ENCODE data around the gene ARHGAP45.

The ARHGAP45 gene

DNA sequence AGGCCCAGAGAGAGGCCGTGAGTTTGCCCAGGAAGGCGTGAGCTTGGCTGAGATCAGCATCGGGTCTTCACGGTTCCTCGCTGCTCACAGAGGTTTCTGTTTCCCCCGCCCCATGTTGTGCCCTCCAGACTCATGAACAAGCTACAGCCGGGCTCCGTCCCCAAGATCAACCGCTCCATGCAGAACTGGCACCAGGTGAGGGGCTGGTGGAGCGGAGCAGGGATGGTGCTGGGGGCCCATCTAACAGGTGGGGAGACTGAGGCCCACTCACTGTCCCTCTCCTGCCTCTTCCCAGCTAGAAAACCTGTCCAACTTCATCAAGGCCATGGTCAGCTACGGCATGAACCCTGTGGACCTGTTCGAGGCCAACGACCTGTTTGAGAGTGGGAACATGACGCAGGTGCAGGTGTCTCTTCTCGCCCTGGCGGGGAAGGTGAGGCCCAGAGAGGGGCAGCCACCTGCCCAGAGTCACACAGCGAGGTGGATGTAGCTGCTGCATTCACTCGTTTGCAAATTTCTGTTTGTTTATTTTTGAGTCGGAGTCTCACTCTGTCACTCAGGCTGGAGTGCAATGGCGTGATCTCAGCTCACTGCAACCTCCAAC, 34.6 kb upstream of the ARHGAP45 start:
- no peak overlapping the region for H3K4me3 ChIP-seq (ENCODE audit: low read depth, low read length)
- no peak for DNase-seq (ENCODE audit: low read depth)
- TF ChIP-seq, protein P1, sequence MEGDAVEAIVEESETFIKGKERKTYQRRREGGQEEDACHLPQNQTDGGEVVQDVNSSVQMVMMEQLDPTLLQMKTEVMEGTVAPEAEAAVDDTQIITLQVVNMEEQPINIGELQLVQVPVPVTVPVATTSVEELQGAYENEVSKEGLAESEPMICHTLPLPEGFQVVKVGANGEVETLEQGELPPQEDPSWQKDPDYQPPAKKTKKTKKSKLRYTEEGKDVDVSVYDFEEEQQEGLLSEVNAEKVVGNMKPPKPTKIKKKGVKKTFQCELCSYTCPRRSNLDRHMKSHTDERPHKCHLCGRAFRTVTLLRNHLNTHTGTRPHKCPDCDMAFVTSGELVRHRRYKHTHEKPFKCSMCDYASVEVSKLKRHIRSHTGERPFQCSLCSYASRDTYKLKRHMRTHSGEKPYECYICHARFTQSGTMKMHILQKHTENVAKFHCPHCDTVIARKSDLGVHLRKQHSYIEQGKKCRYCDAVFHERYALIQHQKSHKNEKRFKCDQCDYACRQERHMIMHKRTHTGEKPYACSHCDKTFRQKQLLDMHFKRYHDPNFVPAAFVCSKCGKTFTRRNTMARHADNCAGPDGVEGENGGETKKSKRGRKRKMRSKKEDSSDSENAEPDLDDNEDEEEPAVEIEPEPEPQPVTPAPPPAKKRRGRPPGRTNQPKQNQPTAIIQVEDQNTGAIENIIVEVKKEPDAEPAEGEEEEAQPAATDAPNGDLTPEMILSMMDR (IDR thresholded peaks at IDR 0.05; ENCODE audit: insufficient read depth, low read depth, low read length, missing control alignments): no peak

DNA sequence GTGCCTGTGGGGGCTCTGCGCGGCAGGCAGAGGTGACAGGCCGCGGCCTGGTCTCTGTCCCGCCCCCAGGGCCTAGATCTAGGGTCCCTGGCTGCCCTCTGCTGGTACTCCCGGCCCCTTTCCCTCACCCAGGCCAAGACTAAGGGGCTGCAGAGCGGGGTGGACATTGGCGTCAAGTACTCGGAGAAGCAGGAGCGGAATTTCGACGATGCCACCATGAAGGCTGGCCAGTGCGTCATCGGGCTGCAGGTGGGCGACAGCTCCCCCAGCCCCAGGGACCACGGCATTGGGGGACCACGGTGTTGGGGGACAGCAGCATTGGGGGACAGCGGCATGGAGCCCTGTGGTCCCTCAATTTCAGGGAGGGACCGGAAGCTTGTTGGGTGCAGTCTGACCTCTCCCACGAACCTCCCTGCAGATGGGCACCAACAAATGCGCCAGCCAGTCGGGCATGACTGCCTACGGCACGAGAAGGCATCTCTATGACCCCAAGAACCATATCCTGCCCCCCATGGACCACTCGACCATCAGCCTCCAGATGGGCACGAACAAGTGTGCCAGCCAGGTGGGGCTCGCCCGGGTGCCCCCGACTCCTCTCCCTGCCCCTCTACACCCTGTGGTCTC, 30.9 kb upstream of the ARHGAP45 start:
- no peak for DNase-seq (ENCODE audit: low read depth)
- TF ChIP-seq, protein P1 (IDR thresholded peaks at IDR 0.05; ENCODE audit: insufficient read depth, low read depth, low read length, missing control alignments): peak; percentile 5
- no peak overlapping the region for H3K4me3 ChIP-seq (ENCODE audit: low read depth, low read length)

DNA sequence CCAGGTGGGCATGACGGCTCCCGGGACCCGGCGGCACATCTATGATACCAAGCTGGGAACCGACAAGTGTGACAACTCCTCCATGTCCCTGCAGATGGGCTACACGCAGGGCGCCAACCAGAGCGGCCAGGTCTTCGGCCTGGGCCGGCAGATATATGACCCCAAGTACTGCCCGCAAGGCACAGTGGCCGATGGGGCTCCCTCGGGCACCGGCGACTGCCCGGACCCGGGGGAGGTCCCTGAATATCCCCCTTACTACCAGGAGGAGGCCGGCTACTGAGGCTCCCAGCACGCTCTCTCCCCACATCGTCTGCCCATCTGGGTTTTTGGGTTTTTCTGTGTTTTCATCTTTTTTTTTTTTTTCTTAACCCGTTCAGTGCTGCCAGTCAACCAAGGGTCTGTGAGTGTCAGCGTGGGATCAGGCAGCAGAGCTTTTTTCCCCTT, 29.3 kb upstream of the ARHGAP45 start:
- TF ChIP-seq, protein P1 (IDR thresholded peaks at IDR 0.05; ENCODE audit: insufficient read depth, low read depth, low read length, missing control alignments): no peak
- peak; percentile 61 for DNase-seq (ENCODE audit: low read depth)
- H3K4me3 ChIP-seq (ENCODE audit: low read depth, low read length): no peak overlapping the region

DNA sequence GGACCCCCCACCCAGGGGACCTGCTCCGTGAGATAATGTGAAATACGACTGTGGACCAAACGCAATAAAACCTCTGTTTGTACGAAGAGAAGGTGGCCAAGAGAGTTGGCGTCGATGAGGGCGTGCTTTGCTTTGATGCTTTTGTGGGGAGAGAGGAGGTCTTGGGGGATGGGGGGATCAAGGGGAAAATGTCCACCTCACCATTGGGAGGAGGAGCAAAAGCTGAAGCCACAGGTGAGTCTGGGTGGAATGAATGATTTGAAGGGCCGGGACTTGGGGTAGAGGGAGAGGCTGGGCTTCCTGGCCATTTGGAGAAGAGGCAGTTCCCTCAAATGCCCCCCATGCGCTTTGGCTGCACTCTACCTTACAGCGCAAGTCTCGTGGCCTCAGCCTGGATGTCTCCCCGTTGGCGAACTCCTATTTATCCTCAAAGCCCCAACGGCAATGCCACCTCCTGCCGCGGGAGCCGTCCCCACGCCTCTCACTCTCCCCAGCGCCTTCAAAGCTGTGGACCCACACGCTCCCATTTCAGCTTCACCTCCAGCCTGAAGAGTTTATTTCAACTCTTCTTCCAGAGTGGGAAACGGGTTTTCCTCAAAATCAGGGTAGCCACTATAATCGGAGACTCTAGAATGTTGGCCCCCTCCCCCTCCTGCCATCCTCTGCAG, 27.9 kb upstream of the ARHGAP45 start:
- peak; percentile 46 for DNase-seq (ENCODE audit: low read depth)
- TF ChIP-seq, protein P1 (IDR thresholded peaks at IDR 0.05; ENCODE audit: insufficient read depth, low read depth, low read length, missing control alignments): no peak
- peak overlapping the region; percentile 4 for H3K4me3 ChIP-seq (ENCODE audit: low read depth, low read length)

DNA sequence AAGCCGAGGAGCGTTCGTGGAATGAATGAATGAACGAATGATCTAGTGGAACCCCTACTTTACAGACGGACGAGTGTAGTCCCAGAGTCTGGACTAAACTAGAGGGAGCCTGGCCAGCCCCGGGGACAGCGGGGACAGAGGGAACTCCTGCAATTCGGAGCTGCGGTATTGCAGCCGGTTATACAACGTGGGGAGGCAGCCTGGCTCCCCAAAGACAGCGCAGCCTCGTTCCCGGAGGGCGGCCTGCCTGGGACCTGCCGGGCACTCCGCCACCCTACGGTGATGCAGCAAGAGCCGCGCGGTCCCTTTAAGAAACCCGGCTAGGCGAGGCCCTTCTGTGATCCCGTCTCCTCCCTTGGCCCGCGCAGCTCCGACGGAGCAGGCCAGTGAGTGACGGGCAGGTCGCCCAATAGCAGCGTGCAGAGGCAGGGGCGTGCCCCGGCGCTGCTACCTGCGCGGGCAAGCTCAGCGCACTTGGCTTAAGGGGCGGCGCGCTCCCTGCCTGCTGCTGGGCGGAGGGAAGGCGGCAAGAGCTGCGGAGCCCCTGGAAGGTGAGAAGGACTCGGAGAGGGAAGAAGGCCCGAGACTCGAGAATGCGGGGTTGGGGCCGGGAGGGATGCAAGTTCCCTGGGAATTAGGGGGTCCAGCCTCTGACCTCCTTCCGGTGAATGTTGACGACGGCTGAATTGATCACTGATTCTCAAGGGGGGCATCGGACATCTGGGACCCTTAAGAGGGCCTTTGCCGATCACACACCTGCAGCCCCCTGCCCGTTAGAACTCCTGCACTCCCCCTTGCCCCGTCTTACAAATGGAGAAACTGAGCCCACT, 27.1 kb upstream of the ARHGAP45 start, which contains the start of gene ABCA7:
Gene ABCA7, plus strand, starts transcription at position 462 of the 830 bp plus-strand sequence. CDS start 1,255 bp downstream, outside the sequence.
- DNase-seq (ENCODE audit: low read depth): peak; percentile 100
- TF ChIP-seq, protein P1 (IDR thresholded peaks at IDR 0.05; ENCODE audit: insufficient read depth, low read depth, low read length, missing control alignments): no peak
- H3K4me3 ChIP-seq (ENCODE audit: low read depth, low read length): peak within 1 kb of the TSS; percentile 73

DNA sequence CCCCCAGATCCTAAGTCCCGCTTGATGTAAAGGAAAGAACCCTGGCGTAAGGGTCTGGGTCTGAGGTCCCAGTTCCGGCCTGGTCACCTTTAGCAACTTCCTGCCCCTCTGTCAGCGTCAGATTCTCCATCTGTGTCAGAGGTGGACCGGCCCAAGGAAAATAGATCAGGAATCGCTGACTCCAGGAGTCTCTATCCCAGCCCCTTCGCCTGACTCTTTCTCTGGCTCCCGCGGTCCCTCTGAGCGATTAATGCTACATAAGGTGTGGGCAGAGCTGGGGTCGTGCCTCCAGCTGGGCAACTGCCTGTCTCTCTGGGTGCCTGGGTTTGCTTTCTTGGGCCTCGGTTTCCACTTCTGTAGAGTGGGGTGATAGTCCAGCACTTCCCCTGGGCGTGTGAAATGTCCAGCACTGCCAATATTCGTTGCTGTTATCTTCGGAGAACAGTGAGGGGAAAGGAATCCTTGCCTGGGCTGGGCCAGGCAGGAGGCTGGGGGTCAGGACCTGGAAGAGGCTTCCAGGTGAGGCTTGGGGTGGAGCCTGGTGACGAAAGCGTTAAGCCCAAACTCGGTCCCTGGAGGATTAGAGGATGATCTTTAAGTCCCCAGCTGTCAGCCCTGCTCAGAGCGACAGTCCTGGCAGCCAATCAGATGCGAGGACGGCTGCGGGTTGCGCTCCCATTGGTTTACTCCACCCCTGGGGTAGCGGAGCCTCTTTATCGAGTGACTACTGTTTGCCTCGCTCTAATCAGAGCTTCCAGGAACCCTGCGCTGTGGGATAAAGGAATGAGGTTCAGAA, 26.3 kb upstream of the ARHGAP45 start:
- peak; percentile 98 for DNase-seq (ENCODE audit: low read depth)
- peak overlapping the region; percentile 73 for H3K4me3 ChIP-seq (ENCODE audit: low read depth, low read length)
- TF ChIP-seq, protein P1 (IDR thresholded peaks at IDR 0.05; ENCODE audit: insufficient read depth, low read depth, low read length, missing control alignments): no peak
